WTC11 (cell line): ENCODE measurements around the gene SIM1. TPM values are rescaled to one million over a fixed set of nuclear protein-coding genes. Genes with fewer than 3 reads are reported as not detected.

Experiments used
- ATAC-seq: fragments of 200-7000 bp; cut with Tn5 transposase; 2 replicates; pipeline ENCODE4 v1.10.0; 2021; ENCODE audit warnings: mild to moderate bottlenecking, moderate library complexity
- CTCF ChIA-PET: fragments of 300-600 bp; sonication (Branson Sonifier 250); formaldehyde crosslinking; loops from one replicate; lab custom pipeline; 2021; ENCODE audit warnings: antibody characterized with exemption; lab: Charles Lee
- POLR2A ChIA-PET: fragments of 350-600 bp; sonication (Branson Sonifier 250); formaldehyde crosslinking; loops from one replicate; lab custom pipeline; 2021; ENCODE audit warnings: antibody characterized with exemption; lab: Charles Lee
- DNase-seq: peaks from one replicate; pipeline ENCODE4 v3.0.0; 2021; ENCODE audit warnings: low spot score
- H3K27ac Mint-ChIP-seq: 2 replicates; pipeline ENCODE4 v1.8.0; 2021; ENCODE audit warnings: mixed read lengths
- H3K27me3 Mint-ChIP-seq: 2 replicates; pipeline ENCODE4 v1.8.0; 2021; ENCODE audit warnings: low read depth, mild to moderate bottlenecking, moderate library complexity, mixed read lengths
- H3K36me3 Mint-ChIP-seq: 2 replicates; pipeline ENCODE4 v1.8.0; 2021; ENCODE audit warnings: mixed read lengths
- H3K4me1 Mint-ChIP-seq: 2 replicates; pipeline ENCODE4 v1.8.0; 2022; ENCODE audit warnings: mixed read lengths
- H3K4me3 Mint-ChIP-seq: 2 replicates; pipeline ENCODE4 v1.8.0; 2021; ENCODE audit warnings: mild to moderate bottlenecking, moderate library complexity, mixed read lengths
- H3K9me3 Mint-ChIP-seq: 2 replicates; pipeline ENCODE4 v1.8.0; 2021; ENCODE audit warnings: mixed read lengths
- AR ChIP-seq: fragments of 250-450 bp; sonication (Bioruptor Pico); IDR thresholded peaks from 2 replicates; pipeline ENCODE4 v1.9.0; 2021; ENCODE audit warnings: mild to moderate bottlenecking
- ATF2 ChIP-seq: sonication (generic); formaldehyde crosslinking; IDR thresholded peaks from 2 replicates; pipeline ENCODE4 v1.8.1; 2022; ENCODE audit warnings: low read depth, missing genetic modification reagents, borderline replicate concordance
- CREM ChIP-seq: sonication (generic); formaldehyde crosslinking; IDR thresholded peaks from 2 replicates; pipeline ENCODE4 v1.8.1; 2022; ENCODE audit warnings: mild to moderate bottlenecking, missing genetic modification reagents, moderate library complexity
- HMGA2 ChIP-seq: fragments of 250-450 bp; sonication (Bioruptor Pico); IDR thresholded peaks from 2 replicates; pipeline ENCODE4 v1.4.0; 2021; ENCODE audit warnings: mild to moderate bottlenecking, moderate library complexity
- JAZF1 ChIP-seq: fragments of 250-450 bp; sonication (Bioruptor Pico); IDR thresholded peaks from 2 replicates; pipeline ENCODE4 v1.9.0; 2021; ENCODE audit warnings: moderate library complexity, mild to moderate bottlenecking, inconsistent platforms
- MXD4 ChIP-seq: fragments of 250-450 bp; sonication (Bioruptor Pico); IDR thresholded peaks from 2 replicates; pipeline ENCODE4 v1.8.0; 2021; ENCODE audit warnings: mild to moderate bottlenecking, moderate library complexity, borderline replicate concordance
- NFATC4 ChIP-seq: fragments of 250-450 bp; sonication (Bioruptor Pico); IDR thresholded peaks from 2 replicates; pipeline ENCODE4 v1.9.0; 2021; ENCODE audit warnings: mild to moderate bottlenecking
- NR1H2 ChIP-seq: sonication (generic); formaldehyde crosslinking; IDR thresholded peaks from 2 replicates; pipeline ENCODE4 v1.9.0; 2021; ENCODE audit warnings: mild to moderate bottlenecking, moderate library complexity, missing genetic modification reagents
- NR3C1 ChIP-seq: sonication (generic); formaldehyde crosslinking; conservative IDR thresholded peaks from 2 replicates; pipeline ENCODE4 v1.8.1; 2023; ENCODE audit warnings: low read depth, mild to moderate bottlenecking, missing genetic modification reagents
- PRDM15 ChIP-seq: sonication (generic); formaldehyde crosslinking; IDR thresholded peaks from 2 replicates; pipeline ENCODE4 v1.8.0; 2022; ENCODE audit warnings: missing genetic modification reagents
- PREB ChIP-seq: sonication (generic); formaldehyde crosslinking; IDR thresholded peaks from 2 replicates; pipeline ENCODE4 v1.8.1; 2022; ENCODE audit warnings: mild to moderate bottlenecking, missing genetic modification reagents, moderate library complexity, borderline replicate concordance
- RELA ChIP-seq: sonication (generic); formaldehyde crosslinking; IDR thresholded peaks from 2 replicates; pipeline ENCODE4 v1.8.1; 2022; ENCODE audit warnings: missing genetic modification reagents, mild to moderate bottlenecking, borderline replicate concordance
- TEAD1 ChIP-seq: sonication (generic); formaldehyde crosslinking; IDR thresholded peaks from 2 replicates; pipeline ENCODE4 v1.8.0; 2022; ENCODE audit warnings: mild to moderate bottlenecking, missing genetic modification reagents
- USF1 ChIP-seq: sonication (generic); formaldehyde crosslinking; IDR thresholded peaks from 2 replicates; pipeline ENCODE4 v1.8.0; 2022; ENCODE audit warnings: mild to moderate bottlenecking, missing genetic modification reagents
- ZNF138 ChIP-seq: sonication (generic); formaldehyde crosslinking; conservative IDR thresholded peaks from 2 replicates; pipeline ENCODE4 v1.8.1; 2022; ENCODE audit warnings: mild to moderate bottlenecking, moderate library complexity, missing genetic modification reagents
- ZNF219 ChIP-seq: sonication (generic); formaldehyde crosslinking; IDR thresholded peaks from 2 replicates; pipeline ENCODE4 v1.8.0; 2023; ENCODE audit warnings: missing genetic modification reagents, mild to moderate bottlenecking, borderline replicate concordance
- ZNF512 ChIP-seq: sonication (generic); formaldehyde crosslinking; IDR thresholded peaks from 2 replicates; pipeline ENCODE4 v1.8.1; 2022; ENCODE audit warnings: missing genetic modification reagents, borderline replicate concordance
- total RNA-seq: library from RNA; stranded (reverse); gene quantifications from 3 replicates; pipeline ENCODE4 v1.2.3, GENCODE V29; 2021

SIM1 gene
- total RNA-seq, 1 experiment from 2014 or later = 0.09 TPM

GRCh38 chr6:100347901-100348550 lies 116.7 kb downstream of the SIM1 start (continued):
- TF ChIP-seq PRDM15 (no peak), ZNF219 (no peak)

- ChIA-PET POLR2A (no interaction called here), CTCF (no interaction called here)
- no peak for ATAC-seq
- Mint-ChIP-seq H3K4me1 (peaks cover 38% of the 10 kb centered on the region), H3K4me3 (no peak overlapping the region), H3K27me3 (no peaks in the 10 kb centered on the region), H3K27ac (no peak overlapping the region), H3K9me3 (no peaks in the 10 kb centered on the region), H3K36me3 (no peaks in the 10 kb centered on the region)
- TF ChIP-seq PREB (CRISPR knock-in tag) = no peak
- TF ChIP-seq ZNF512 (CRISPR knock-in tag) = no peak
- TF ChIP-seq AR (CRISPR knock-in tag) = no peak
- TF ChIP-seq RELA (CRISPR knock-in tag) = no peak
- TF ChIP-seq CREM (CRISPR knock-in tag) = no peak
- no peak for DNase-seq
Measured at GRCh38 chr6:100346828-100347227, 117.9 kb downstream of the SIM1 start.

GRCh38 chr6:100346203-100346602 lies 118.5 kb downstream of the SIM1 start:
- no peak overlapping the region for H3K4me3 Mint-ChIP-seq
- ATAC-seq (no peak), DNase-seq (no peak)
- no peaks in the 10 kb centered on the region for H3K36me3 Mint-ChIP-seq
- H3K9me3 Mint-ChIP-seq = no peaks in the 10 kb centered on the region
- no peaks in the 10 kb centered on the region for H3K27me3 Mint-ChIP-seq
- H3K4me1 Mint-ChIP-seq = peaks cover 33% of the 10 kb centered on the region
- ChIA-PET CTCF (no interaction called here), POLR2A (no interaction called here)
- H3K27ac Mint-ChIP-seq = no peak overlapping the region
- TF ChIP-seq AR (CRISPR knock-in tag) = no peak
- TF ChIP-seq HMGA2 (CRISPR knock-in tag) = no peak
- TF ChIP-seq MXD4 = no peak
- TF ChIP-seq TEAD1 = no peak
- no peak for TF ChIP-seq NR1H2
- TF ChIP-seq USF1 = no peak
- no peak for TF ChIP-seq JAZF1
- TF ChIP-seq ATF2 (CRISPR knock-in tag) = no peak
- no peak for TF ChIP-seq NR3C1 (CRISPR knock-in tag)
- TF ChIP-seq ZNF138 (CRISPR knock-in tag) = no peak
- no peak for TF ChIP-seq NFATC4 (CRISPR knock-in tag)
